Testis (tissue), 3 donors: ENCODE measurements around the gene DNAI1. TPM values are rescaled to one million over a fixed set of nuclear protein-coding genes. Genes with fewer than 3 reads are reported as not detected.

Experiments used
- DNase-seq: peaks from one replicate; pipeline ENCODE4 v3.0.0-alpha.2; 2019
- H3K27ac ChIP-seq, 2 donors: fragments of 200-600 bp; sonication (generic); one replicate each; pipeline ENCODE4 v1.5.1; 2019
- H3K27me3 ChIP-seq: fragments of 200-600 bp; sonication (generic); one replicate; pipeline ENCODE4 v1.5.1; 2019
- H3K36me3 ChIP-seq: fragments of 200-600 bp; sonication (generic); one replicate; pipeline ENCODE4 v1.5.1; 2017; ENCODE audit warnings: low read depth; ENCODE audit errors: missing control alignments
- H3K4me1 ChIP-seq: fragments of 200-600 bp; sonication (generic); one replicate; pipeline ENCODE4 v1.5.1; 2019
- H3K4me3 ChIP-seq, 2 donors: fragments of 200-600 bp; sonication (generic); one replicate each; pipeline ENCODE4 v1.5.1; 2017 to 2019
- H3K9me3 ChIP-seq: fragments of 200-600 bp; sonication (generic); one replicate; pipeline ENCODE4 v1.5.1; 2017
- CTCF ChIP-seq, 3 experiments: fragments of 450-650 bp in 2 of 3; fragments of 200-600 bp in 1 of 3; sonication (generic) in 1 of 3; IDR thresholded peaks; one replicate each; pipeline ENCODE4 v1.5.1; 2016 to 2019; ENCODE audit warnings: antibody characterized with exemption in 3 of 3, mild to moderate bottlenecking in 2 of 3, moderate library complexity in 1 of 3
- POLR2A ChIP-seq: fragments of 450-650 bp; IDR thresholded peaks from one replicate; pipeline ENCODE4 v1.6.1; 2017; ENCODE audit warnings: antibody characterized with exemption, mild to moderate bottlenecking, moderate library complexity
- WGBS, 2 donors: methylation state at CpG; one replicate each; pipeline ENCODE4 v1.1.5; 2018; 5-methylcytosine and 5-hydroxymethylcytosine counted together
- intact Hi-C: fragments of 100-400 bp; cut with DNase I; formaldehyde crosslinking; loops from one replicate; pipeline ENCODE4 v1.15.1; 2023; ENCODE audit warnings: low total_unique reads
- polyA plus RNA-seq: library from polyadenylated mRNA; stranded (reverse); fragments of 350-450 nt; fragmentation: Illumina TruSeq; extraction: RNeasy Lipid Tissue Mini Kit (QIAGEN cat#74804); gene quantifications from one replicate; pipeline ENCODE4 v1.2.3, GENCODE V29; 2014; ENCODE audit warnings: low read depth, low replicate concordance; ENCODE audit not compliant: insufficient read depth
- total RNA-seq, 2 donors: library from RNA; depleted of rRNA; stranded (reverse); fragments of >200 nt; gene quantifications; one replicate each; pipeline ENCODE4 v1.2.3, GENCODE V29; 2016

Gene DNAI1
- total and polyA plus RNA-seq, 3 donors from 2014 or later: 22.7 to 109 (median 36.7) TPM

GRCh38 chr9:34551751-34552605, 93.4 kb downstream of the DNAI1 start:
- no peak overlapping the region for H3K27ac ChIP-seq
- no peaks in the 10 kb centered on the region for H3K9me3 ChIP-seq
- WGBS, 2 donors: 90 to 91% methylated on average over 12 to 20 of the region's 20 CpGs
- H3K4me3 ChIP-seq: no peak overlapping the region
- intact Hi-C loops: loop anchor here (5.0 kb wide), 1 partner anchor 40 kb away; no protein-coding TSS in a partner anchor
- no peak for DNase-seq
- no peaks in the 10 kb centered on the region for H3K27me3 ChIP-seq
- H3K4me1 ChIP-seq: no peaks in the 10 kb centered on the region
- H3K36me3 ChIP-seq: no peaks in the 10 kb centered on the region
- TF ChIP-seq CTCF (IDR thresholded peaks at IDR 0.05) (no peak), POLR2A (no peak)

- Histone ChIP-seq H3K9me3 (no peaks in the 10 kb centered on the region), H3K36me3 (no peaks in the 10 kb centered on the region), H3K27me3 (no peaks in the 10 kb centered on the region), H3K4me1 (no peaks in the 10 kb centered on the region), H3K4me3 (no peak overlapping the region), H3K27ac (no peak overlapping the region)
- DNase-seq: no peak
- intact Hi-C loops: loop anchor here (5.0 kb wide), 1 partner anchor 40 kb away; no protein-coding TSS in a partner anchor
- TF ChIP-seq POLR2A: no peak
- TF ChIP-seq CTCF (IDR thresholded peaks at IDR 0.05): no peak
- WGBS, 2 donors: 79 to 87% methylated on average over 4 to 13 of the region's 13 CpGs
Measured at GRCh38 chr9:34552606-34552981, 94.0 kb downstream of the DNAI1 start.

DNA sequence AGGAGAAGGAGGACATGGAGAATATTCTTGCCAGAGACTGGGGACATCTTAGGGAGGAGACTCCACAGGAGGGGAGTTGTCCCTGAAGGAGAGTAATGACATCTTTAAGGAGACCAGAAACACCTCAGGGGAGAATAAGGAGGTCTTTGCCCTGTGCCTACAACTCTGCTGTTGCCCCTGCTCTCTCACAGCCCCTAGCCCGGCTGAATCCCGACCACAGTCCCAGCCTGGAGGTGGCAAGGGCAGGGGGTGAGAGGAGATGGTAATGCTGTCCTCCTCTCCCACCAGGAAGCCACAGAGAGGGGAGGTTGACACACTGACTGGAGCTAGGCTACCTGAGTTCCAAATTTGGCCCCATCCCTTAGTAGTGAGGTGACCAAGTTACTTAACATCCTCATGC, 94.4 kb downstream of the DNAI1 start:
- H3K36me3 ChIP-seq: no peaks in the 10 kb centered on the region
- no peaks in the 10 kb centered on the region for H3K9me3 ChIP-seq
- no peak overlapping the region for H3K4me3 ChIP-seq
- DNase-seq: no peak
- H3K27ac ChIP-seq: no peak overlapping the region
- no peaks in the 10 kb centered on the region for H3K27me3 ChIP-seq
- TF ChIP-seq POLR2A (no peak), CTCF (IDR thresholded peaks at IDR 0.05) (no peak)
- intact Hi-C loops: loop anchor here (5.0 kb wide), 1 partner anchor 39 kb away; no protein-coding TSS in a partner anchor
- WGBS, 2 donors: 88 to 100% methylated on average over 2 of the region's 2 CpGs
- no peaks in the 10 kb centered on the region for H3K4me1 ChIP-seq

DNA sequence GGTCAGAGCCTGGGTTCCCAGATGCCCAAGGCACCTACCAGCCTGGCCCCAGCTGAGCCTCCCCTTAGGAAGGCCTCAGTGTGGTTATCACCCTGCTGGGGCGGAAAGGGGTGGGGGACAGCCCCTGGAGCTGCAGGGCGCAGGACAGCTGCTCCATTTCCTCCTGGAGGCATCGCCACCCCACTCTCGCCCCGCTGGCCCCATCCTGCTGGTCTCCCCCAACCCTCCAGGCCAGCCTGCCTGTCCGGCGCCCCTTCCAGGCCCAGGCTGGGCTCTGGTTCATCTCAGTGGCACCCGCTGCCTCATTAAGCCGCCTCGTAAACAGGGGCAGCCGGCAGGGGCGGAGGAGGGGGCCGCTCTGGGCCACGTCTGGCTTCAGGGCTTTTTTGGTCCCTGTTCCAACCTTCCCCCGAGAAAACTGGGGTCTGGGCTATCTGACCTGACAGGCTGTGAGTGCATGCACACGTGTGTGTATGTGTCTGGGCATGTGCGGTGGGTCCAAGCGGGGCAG, 95.0 kb downstream of the DNAI1 start:
- 80 to 93% methylated on average over 11 to 18 of the region's 18 CpGs for WGBS, 2 donors
- Histone ChIP-seq H3K36me3 (no peaks in the 10 kb centered on the region), H3K4me1 (no peaks in the 10 kb centered on the region), H3K27me3 (no peaks in the 10 kb centered on the region), H3K4me3 (no peak overlapping the region), H3K27ac (no peak overlapping the region), H3K9me3 (no peaks in the 10 kb centered on the region)
- TF ChIP-seq POLR2A: no peak
- no peak for TF ChIP-seq CTCF (IDR thresholded peaks at IDR 0.05)
- intact Hi-C loops: loop anchor here (5.0 kb wide), 1 partner anchor 39 kb away; no protein-coding TSS in a partner anchor
- no peak for DNase-seq
